ENCODE results near the gene KCNK2. TPM values are rescaled to one million over a fixed set of nuclear protein-coding genes. Genes with fewer than 3 reads are reported as not detected.

The KCNK2 gene
- polyA plus RNA-seq, 1 of the 3 experiments (the other 2 are of a cell fraction) = 12.2 TPM

- no peak for TF ChIP-seq USF1 (IDR thresholded peaks at IDR 0.05; ENCODE audit: borderline replicate concordance, low read depth)
Observed at GRCh38 chr1:215210167-215210566, 127.6 kb downstream of the KCNK2 start (continued).

GRCh38 chr1:215215846-215216245 lies 133.3 kb downstream of the KCNK2 start:
- Histone ChIP-seq H3K4me3 (ENCODE audit: low read depth in 2 of 2, low read length in 1 of 2) (no peak overlapping the region), H3K27ac (ENCODE audit: low read depth in 2 of 2, low read length in 1 of 2) (no peak overlapping the region), H3K9me3 (no peaks in the 10 kb centered on the region), H2AFZ (ENCODE audit: low read depth) (no peak overlapping the region), H3K36me3 (replicated peaks in 1 of 2; ENCODE audit: control insufficient read depth in 1 of 2, insufficient read depth in 2 of 2, low read length in 1 of 2) (no peaks in the 10 kb centered on the region), H3K27me3 (ENCODE audit: insufficient read depth) (no peaks in the 10 kb centered on the region), H3K4me2 (no peak overlapping the region), H4K20me1 (ENCODE audit: insufficient read depth) (no peaks in the 10 kb centered on the region), H3K9ac (no peak overlapping the region), H3K9me2 (no peaks in the 10 kb centered on the region), H3K4me1 (ENCODE audit: control insufficient read depth in 1 of 2, insufficient read depth in 2 of 2, low read depth in 1 of 2, low read length in 1 of 2) (no peaks in the 10 kb centered on the region), H3K79me2 (ENCODE audit: insufficient read depth) (no peaks in the 10 kb centered on the region), H3F3A (replicated peaks; ENCODE audit: insufficient read depth) (no peaks in the 10 kb centered on the region)
- ChIA-PET POLR2A (no interaction called here), CTCF (no interaction called here)
- no peak for DNase-seq
- WGBS (ENCODE audit: low lambda C conversion rate) = 34% methylated on average over 1 of the region's 1 CpG
- TF ChIP-seq TEAD4 (IDR thresholded peaks at IDR 0.05; ENCODE audit: borderline replicate concordance, insufficient read depth) = no peak
- TF ChIP-seq MXI1 (IDR thresholded peaks at IDR 0.05; ENCODE audit: low read depth, low read length) = no peak
- no peak for TF ChIP-seq SMC3 (IDR thresholded peaks at IDR 0.05; ENCODE audit: low read depth, low read length)
- no peak for TF ChIP-seq USF1 (IDR thresholded peaks at IDR 0.05; ENCODE audit: borderline replicate concordance, low read depth)
- TF ChIP-seq NFIC (IDR thresholded peaks at IDR 0.05; ENCODE audit: borderline replicate concordance) = no peak
- TF ChIP-seq REST (IDR thresholded peaks at IDR 0.05; ENCODE audit: low read depth, low read length) = no peak
- TF ChIP-seq MEF2A (IDR thresholded peaks at IDR 0.05; ENCODE audit: borderline replicate concordance, low read depth) = no peak
- no peak for TF ChIP-seq SIN3A (IDR thresholded peaks at IDR 0.05; ENCODE audit: borderline replicate concordance, low read depth, low read length)
- no peak for TF ChIP-seq RAD21 (IDR thresholded peaks at IDR 0.05; ENCODE audit: low read length)
- TF ChIP-seq USF2 (IDR thresholded peaks at IDR 0.05; ENCODE audit: borderline replicate concordance, low read depth, low read length) = no peak
- no peak for TF ChIP-seq TAF1 (IDR thresholded peaks at IDR 0.05; ENCODE audit: borderline replicate concordance, low read depth, low read length)
- TF ChIP-seq RXRA (IDR thresholded peaks at IDR 0.05; ENCODE audit: borderline replicate concordance, low read depth) = no peak
- no peak for TF ChIP-seq ZBTB33 (IDR thresholded peaks at IDR 0.05; ENCODE audit: borderline replicate concordance, low read depth)
- no peak for TF ChIP-seq CTCF (IDR thresholded peaks at IDR 0.05)
